GM23248 (cell line): Measurements from ENCODE around the gene PARVA. TPM values are rescaled to one million over a fixed set of nuclear protein-coding genes. Genes with fewer than 3 reads are reported as not detected.

Experiments used
- DNase-seq: peaks from one replicate; pipeline ENCODE4 v3.0.0-alpha.2; 2015
- H2AFZ ChIP-seq: fragments of 200-600 bp; sonication (generic); 2 replicates; pipeline ENCODE4 v1.6.1; 2016; ENCODE audit warnings: antibody characterized with exemption
- H3F3A ChIP-seq: fragments of 200-600 bp; sonication (generic); 2 replicates; pipeline ENCODE4 v1.6.1; 2016; ENCODE audit warnings: mild to moderate bottlenecking, antibody characterized with exemption, mixed run types; ENCODE audit not compliant: insufficient read depth
- H3K27ac ChIP-seq: fragments of 200-600 bp; sonication (generic); 2 replicates; pipeline ENCODE4 v1.5.1; 2016; ENCODE audit warnings: mild to moderate bottlenecking
- H3K27me3 ChIP-seq: fragments of 200-600 bp; sonication (generic); replicated peaks from 2 replicates; pipeline ENCODE4 v1.6.1; 2016; ENCODE audit warnings: mild to moderate bottlenecking; ENCODE audit not compliant: insufficient read depth
- H3K36me3 ChIP-seq: fragments of 200-600 bp; sonication (generic); 2 replicates; pipeline ENCODE4 v1.6.1; 2016; ENCODE audit warnings: low read depth, mild to moderate bottlenecking
- H3K4me1 ChIP-seq: fragments of 200-600 bp; sonication (generic); 2 replicates; pipeline ENCODE4 v1.6.1; 2016; ENCODE audit warnings: mild to moderate bottlenecking; ENCODE audit not compliant: insufficient read depth
- H3K4me2 ChIP-seq: fragments of 200-600 bp; sonication (generic); one replicate; pipeline ENCODE4 v1.6.1; 2016; ENCODE audit warnings: mild to moderate bottlenecking; ENCODE audit not compliant: unreplicated experiment
- H3K4me3 ChIP-seq: fragments of 200-600 bp; sonication (generic); 2 replicates; pipeline ENCODE4 v1.5.1; 2016; ENCODE audit warnings: mild to moderate bottlenecking
- H3K79me2 ChIP-seq: fragments of 200-600 bp; sonication (generic); 2 replicates; pipeline ENCODE4 v1.6.1; 2016; ENCODE audit warnings: mild to moderate bottlenecking; ENCODE audit not compliant: insufficient read depth
- H3K9ac ChIP-seq: fragments of 200-600 bp; sonication (generic); 2 replicates; pipeline ENCODE4 v1.6.1; 2016; ENCODE audit warnings: mild to moderate bottlenecking
- H3K9me2 ChIP-seq: fragments of 200-600 bp; sonication (generic); 2 replicates; pipeline ENCODE4 v1.6.1; 2016; ENCODE audit warnings: mixed run types, mild to moderate bottlenecking, moderate library complexity; ENCODE audit not compliant: insufficient read depth
- H3K9me3 ChIP-seq: fragments of 200-600 bp; sonication (generic); one replicate; pipeline ENCODE4 v1.6.1; 2017; ENCODE audit warnings: low read depth
- H4K20me1 ChIP-seq: fragments of 200-600 bp; sonication (generic); 2 replicates; pipeline ENCODE4 v1.6.0; 2016; ENCODE audit not compliant: insufficient read depth
- EZH2 ChIP-seq: fragments of 200-600 bp; sonication (generic); IDR thresholded peaks from 2 replicates; pipeline ENCODE4 v1.6.1; 2018; ENCODE audit warnings: antibody characterized with exemption, mild to moderate bottlenecking; ENCODE audit not compliant: insufficient read depth, poor library complexity, severe bottlenecking
- EZH2phosphoT487 ChIP-seq: fragments of 200-600 bp; sonication (generic); IDR thresholded peaks from 2 replicates; pipeline ENCODE4 v1.6.1; 2018; ENCODE audit warnings: antibody characterized with exemption, moderate library complexity, mild to moderate bottlenecking, low read depth; ENCODE audit not compliant: insufficient read depth
- WGBS, 2 experiments: methylation state at CpG; one replicate each; pipeline ENCODE4 v1.1.6; 2015 to 2017; ENCODE audit warnings: low lambda C conversion rate in 2 of 2, low coverage in 1 of 2; ENCODE audit errors: missing lambda C conversion rate in 2 of 2; 5-methylcytosine and 5-hydroxymethylcytosine counted together
- in situ Hi-C: fragments of 300-500 bp; cut with MboI; formaldehyde crosslinking; loops from 2 replicates; pipeline ENCODE4 v1.15.0; 2020
- polyA plus RNA-seq: library from polyadenylated mRNA; unstranded; fragments of >200 nt; fragmentation: Nextera tagmentation; extraction: Ambion mirVana; gene quantifications from 2 replicates; pipeline ENCODE4 v1.2.1, GENCODE V29; 2016
- total RNA-seq: library from RNA; depleted of rRNA; stranded (reverse); fragments of >200 nt; shearing (Covaris generic); gene quantifications from 2 replicates; pipeline ENCODE4 v1.2.3, GENCODE V29; 2014

PARVA gene
- total and polyA plus RNA-seq, 2 experiments from 2014 or later, result 87.9 to 121 TPM

GRCh38 chr11:12459374-12459773 is 82.0 kb downstream of the PARVA start:
- no peak overlapping the region for H3K4me2 ChIP-seq
- 95 to 96% methylated on average over 5 of the region's 5 CpGs for WGBS, 2 experiments
- no peak for DNase-seq
- H3K27me3 ChIP-seq, result no peaks in the 10 kb centered on the region
- no peaks in the 10 kb centered on the region for H4K20me1 ChIP-seq
- H2AFZ ChIP-seq, result no peak overlapping the region
- no peaks in the 10 kb centered on the region; the same call in 1 of the 2 replicates for H3K36me3 ChIP-seq
- H3K27ac ChIP-seq, result no peak overlapping the region
- in situ Hi-C loops, result no loop called here
- H3K9me3 ChIP-seq, result no peaks in the 10 kb centered on the region
- no peak overlapping the region for H3K4me3 ChIP-seq
- TF ChIP-seq EZH2phosphoT487 (no peak), EZH2 (no peak)
- H3K9ac ChIP-seq, result no peak overlapping the region
- peaks cover 100% of the 10 kb centered on the region for H3K79me2 ChIP-seq
- peaks cover 21% of the 10 kb centered on the region for H3F3A ChIP-seq
- H3K9me2 ChIP-seq, result no peaks in the 10 kb centered on the region
- peaks cover 42% of the 10 kb centered on the region for H3K4me1 ChIP-seq

- Histone ChIP-seq H2AFZ (no peak overlapping the region), H3F3A (peaks cover 20% of the 10 kb centered on the region), H3K27ac (0 out of 2 replicates have a peak overlapping the region, but pooled peaks have one; percentile 9), H4K20me1 (no peaks in the 10 kb centered on the region), H3K36me3 (no peaks in the 10 kb centered on the region; the same call in 1 of the 2 replicates), H3K9ac (no peak overlapping the region), H3K27me3 (no peaks in the 10 kb centered on the region), H3K79me2 (peaks cover 100% of the 10 kb centered on the region), H3K9me2 (no peaks in the 10 kb centered on the region), H3K4me2 (no peak overlapping the region), H3K9me3 (no peaks in the 10 kb centered on the region), H3K4me1 (peaks cover 36% of the 10 kb centered on the region), H3K4me3 (no peak overlapping the region)
- in situ Hi-C loops, result no loop called here
- peak; percentile 34 for DNase-seq
- 71 to 75% methylated on average over 3 of the region's 3 CpGs for WGBS, 2 experiments
- TF ChIP-seq EZH2phosphoT487 (no peak), EZH2 (no peak)
Measured at GRCh38 chr11:12459865-12460444, 82.6 kb downstream of the PARVA start.

GRCh38 chr11:12460466-12460865 is 83.1 kb downstream of the PARVA start:
- no peaks in the 10 kb centered on the region for H3K9me2 ChIP-seq
- no peak overlapping the region for H3K9ac ChIP-seq
- no peak overlapping the region for H3K4me2 ChIP-seq
- no peaks in the 10 kb centered on the region; the same call in 1 of the 2 replicates for H3K36me3 ChIP-seq
- no peaks in the 10 kb centered on the region for H3K9me3 ChIP-seq
- no peaks in the 10 kb centered on the region for H4K20me1 ChIP-seq
- H3F3A ChIP-seq, result peaks cover 15% of the 10 kb centered on the region
- no peak overlapping the region for H3K4me3 ChIP-seq
- H3K27me3 ChIP-seq, result no peaks in the 10 kb centered on the region
- WGBS, 2 experiments, result 87 to 89% methylated on average over 4 of the region's 4 CpGs
- in situ Hi-C loops, result no loop called here
- H3K79me2 ChIP-seq, result peaks cover 100% of the 10 kb centered on the region
- TF ChIP-seq EZH2phosphoT487 (no peak), EZH2 (no peak)
- no peak overlapping the region for H2AFZ ChIP-seq
- peaks cover 31% of the 10 kb centered on the region for H3K4me1 ChIP-seq
- H3K27ac ChIP-seq, result no peak overlapping the region
- peak; percentile 19 for DNase-seq

- in situ Hi-C loops, result no loop called here
- no peak overlapping the region for H3K27ac ChIP-seq
- H4K20me1 ChIP-seq, result no peaks in the 10 kb centered on the region
- H3K36me3 ChIP-seq, result no peaks in the 10 kb centered on the region; the same call in 1 of the 2 replicates
- H3K9ac ChIP-seq, result no peak overlapping the region
- H3K27me3 ChIP-seq, result no peaks in the 10 kb centered on the region
- no peaks in the 10 kb centered on the region for H3K9me2 ChIP-seq
- WGBS, 2 experiments, result 82 to 83% methylated on average over 5 of the region's 5 CpGs
- H3K4me3 ChIP-seq, result no peak overlapping the region
- H3K4me1 ChIP-seq, result peaks cover 20% of the 10 kb centered on the region
- DNase-seq, result no peak
- H3K79me2 ChIP-seq, result peaks cover 100% of the 10 kb centered on the region
- no peak for TF ChIP-seq EZH2
- TF ChIP-seq EZH2phosphoT487, result no peak
- peaks cover 6% of the 10 kb centered on the region for H3F3A ChIP-seq
- no peak overlapping the region for H3K4me2 ChIP-seq
- no peaks in the 10 kb centered on the region for H3K9me3 ChIP-seq
- H2AFZ ChIP-seq, result no peak overlapping the region
Measured at GRCh38 chr11:12461516-12461915, 84.1 kb downstream of the PARVA start.
